GM12873 (cell line): ENCODE measurements around the gene STOX2.

Experiments used
- CTCF ChIP-seq: IDR thresholded peaks from 2 replicates; pipeline ENCODE4 v1.5.1; 2012; ENCODE audit warnings: low read depth, mild to moderate bottlenecking, moderate library complexity, low read length, control low read depth; ENCODE audit not compliant: insufficient read depth; ENCODE audit errors: missing control alignments

Gene STOX2

DNA sequence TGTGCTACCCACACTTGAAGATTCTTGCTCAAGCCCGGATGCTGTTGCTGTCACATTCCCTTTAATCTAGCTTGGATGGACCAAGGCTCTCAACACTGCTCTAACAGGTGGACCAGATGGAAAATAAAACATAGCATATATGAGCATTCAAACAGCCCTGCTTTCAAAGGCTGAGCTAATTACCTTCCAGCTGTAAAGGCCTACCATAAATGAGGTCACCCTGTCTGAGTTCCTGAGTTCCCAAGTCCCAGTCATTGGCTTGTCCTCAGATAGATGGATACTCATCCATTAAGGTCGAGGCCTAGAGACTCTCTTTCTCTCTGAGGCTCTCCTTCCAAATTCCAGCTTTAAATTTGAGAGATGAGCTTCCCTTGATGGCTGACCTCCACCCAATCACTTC, 147.5 kb downstream of the STOX2 start:
- TF ChIP-seq CTCF, result no peak

DNA sequence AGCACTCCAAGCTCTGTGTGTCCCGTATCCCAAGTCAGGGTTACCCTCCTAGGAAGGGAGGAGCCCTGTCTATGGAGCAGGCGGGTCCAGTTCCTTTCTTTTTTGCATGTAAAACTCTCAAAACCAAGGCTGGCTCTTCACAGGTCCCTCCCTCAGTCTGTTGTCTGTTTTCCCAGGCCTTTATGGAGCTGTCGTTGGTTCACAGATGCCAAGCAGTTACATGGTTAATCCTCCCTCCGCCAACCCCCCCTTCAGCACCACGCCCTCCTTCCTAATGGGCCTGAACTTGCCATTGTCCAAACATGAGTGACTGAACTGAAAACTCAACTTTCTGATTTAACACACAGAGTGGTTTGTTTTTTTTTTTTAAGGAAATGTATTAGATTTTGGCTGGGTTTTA, 148.3 kb downstream of the STOX2 start:
- no peak for TF ChIP-seq CTCF

GRCh38 chr4:184056877-184057276, 151.8 kb downstream of the STOX2 start:
- TF ChIP-seq CTCF, result no peak

GRCh38 chr4:184058026-184058425, 152.9 kb downstream of the STOX2 start:
- TF ChIP-seq CTCF, result no peak

GRCh38 chr4:184059099-184059498, 154.0 kb downstream of the STOX2 start:
- TF ChIP-seq CTCF, result no peak

- TF ChIP-seq CTCF, result no peak
Observed at GRCh38 chr4:184061582-184061981, 156.5 kb downstream of the STOX2 start.

- no peak for TF ChIP-seq CTCF
Observed at GRCh38 chr4:184062769-184063168, 157.7 kb downstream of the STOX2 start.
